ENCODE measurements around the gene SSU72. TPM values are rescaled to one million over a fixed set of nuclear protein-coding genes. Genes with fewer than 3 reads are reported as not detected.
"Not testable (repeated sequence)": the region's sequence is repeated elsewhere in the genome, so short reads cannot be mapped to it uniquely, and the experiment has no call there.

The SSU72 gene
- total RNA-seq, 4 donors from 2014 or later, result 78.7 to 134 (median 112) TPM

DNA sequence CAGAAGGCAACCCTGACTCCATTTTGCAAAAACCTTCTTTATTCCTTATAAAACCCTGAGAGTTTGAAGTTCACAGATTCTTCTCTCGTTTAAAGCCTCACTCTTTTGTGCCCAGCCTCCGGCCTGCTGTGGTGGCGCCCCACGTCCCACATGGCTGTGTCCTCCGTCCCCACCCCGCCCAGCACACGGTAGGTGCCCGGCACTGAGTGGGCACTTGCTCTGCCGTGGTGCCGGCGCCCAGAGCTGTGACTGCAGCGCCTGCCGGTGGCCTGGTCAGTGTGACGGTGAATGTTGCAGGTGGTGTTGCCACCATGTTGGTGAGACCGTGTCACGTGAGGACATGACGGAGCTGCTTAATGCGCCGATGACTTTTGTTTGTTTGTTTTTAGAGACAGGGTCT lies 53.3 kb downstream of the SSU72 start:
- H3K4me3 ChIP-seq, result no peak overlapping the region
- no peaks in the 10 kb centered on the region for H3K27me3 ChIP-seq
- 94% methylated on average over 17 of the region's 19 CpGs for WGBS
- peaks cover 8 to 80% (median 70%) of the 10 kb centered on the region in 4 donors for H3K36me3 ChIP-seq
- H3K4me1 ChIP-seq, result no peaks in the 10 kb centered on the region
- H3K27ac ChIP-seq (replicated peaks in 1 of 4), result no peak overlapping the region
- TF ChIP-seq POLR2A (IDR thresholded peaks at IDR 0.05; ENCODE audit: low read depth), result no peak
- no peak for TF ChIP-seq POLR2AphosphoS5 (IDR thresholded peaks at IDR 0.05)
- TF ChIP-seq, protein P1, sequence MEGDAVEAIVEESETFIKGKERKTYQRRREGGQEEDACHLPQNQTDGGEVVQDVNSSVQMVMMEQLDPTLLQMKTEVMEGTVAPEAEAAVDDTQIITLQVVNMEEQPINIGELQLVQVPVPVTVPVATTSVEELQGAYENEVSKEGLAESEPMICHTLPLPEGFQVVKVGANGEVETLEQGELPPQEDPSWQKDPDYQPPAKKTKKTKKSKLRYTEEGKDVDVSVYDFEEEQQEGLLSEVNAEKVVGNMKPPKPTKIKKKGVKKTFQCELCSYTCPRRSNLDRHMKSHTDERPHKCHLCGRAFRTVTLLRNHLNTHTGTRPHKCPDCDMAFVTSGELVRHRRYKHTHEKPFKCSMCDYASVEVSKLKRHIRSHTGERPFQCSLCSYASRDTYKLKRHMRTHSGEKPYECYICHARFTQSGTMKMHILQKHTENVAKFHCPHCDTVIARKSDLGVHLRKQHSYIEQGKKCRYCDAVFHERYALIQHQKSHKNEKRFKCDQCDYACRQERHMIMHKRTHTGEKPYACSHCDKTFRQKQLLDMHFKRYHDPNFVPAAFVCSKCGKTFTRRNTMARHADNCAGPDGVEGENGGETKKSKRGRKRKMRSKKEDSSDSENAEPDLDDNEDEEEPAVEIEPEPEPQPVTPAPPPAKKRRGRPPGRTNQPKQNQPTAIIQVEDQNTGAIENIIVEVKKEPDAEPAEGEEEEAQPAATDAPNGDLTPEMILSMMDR (IDR thresholded peaks at IDR 0.05), result no peak
- no peak for TF ChIP-seq EP300 (IDR thresholded peaks at IDR 0.05)
- DNase-seq (ENCODE audit: extremely low spot score), result no peak
- intact Hi-C loops (cut with DNase I), result no loop called here
- H3K9me3 ChIP-seq, result no peaks in the 10 kb centered on the region

- H3K27me3 ChIP-seq; H3K9me3 ChIP-seq; intact Hi-C loops (cut with DNase I); H3K27ac ChIP-seq (replicated peaks in 1 of 4); DNase-seq (ENCODE audit: extremely low spot score); H3K4me3 ChIP-seq; H3K4me1 ChIP-seq: not testable (repeated sequence)
- WGBS, result 98% methylated on average over 30 of the region's 51 CpGs
- H3K36me3 ChIP-seq, result peaks cover 8 to 78% (median 66%) of the 10 kb centered on the region in 4 donors
Observed at GRCh38 chr1:1519805-1520505, 54.7 kb downstream of the SSU72 start.

DNA sequence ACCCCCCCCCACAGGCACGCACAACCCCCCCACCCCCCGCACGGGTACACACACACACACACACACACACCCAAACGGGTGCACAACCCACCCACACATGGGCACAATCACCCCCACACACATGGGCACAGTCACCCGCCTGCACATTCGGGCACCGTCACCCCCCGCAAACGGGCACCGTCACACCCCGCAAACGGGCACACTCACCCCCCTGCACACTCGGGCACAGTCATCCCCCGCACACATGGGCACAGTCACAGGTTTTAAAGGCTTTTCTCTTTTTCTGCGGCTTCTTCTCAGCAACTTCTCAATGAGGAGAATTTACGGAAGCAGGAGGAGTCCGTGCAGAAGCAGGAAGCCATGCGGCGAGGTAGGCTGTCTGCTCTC lies 56.0 kb downstream of the SSU72 start:
- H3K27ac ChIP-seq (replicated peaks in 1 of 4); intact Hi-C loops (cut with DNase I); H3K27me3 ChIP-seq; H3K9me3 ChIP-seq; H3K4me3 ChIP-seq; DNase-seq (ENCODE audit: extremely low spot score); H3K4me1 ChIP-seq: not testable (repeated sequence)
- WGBS, result 96% methylated on average over 19 of the region's 19 CpGs
- H3K36me3 ChIP-seq, result peaks cover 8 to 74% (median 62%) of the 10 kb centered on the region in 4 donors

- peaks cover 8 to 69% (median 56%) of the 10 kb centered on the region in 4 donors for H3K36me3 ChIP-seq
- WGBS, result 88% methylated on average over 22 of the region's 28 CpGs
- intact Hi-C loops (cut with DNase I), result no loop called here
Observed at GRCh38 chr1:1517973-1518620, 56.6 kb downstream of the SSU72 start.

DNA sequence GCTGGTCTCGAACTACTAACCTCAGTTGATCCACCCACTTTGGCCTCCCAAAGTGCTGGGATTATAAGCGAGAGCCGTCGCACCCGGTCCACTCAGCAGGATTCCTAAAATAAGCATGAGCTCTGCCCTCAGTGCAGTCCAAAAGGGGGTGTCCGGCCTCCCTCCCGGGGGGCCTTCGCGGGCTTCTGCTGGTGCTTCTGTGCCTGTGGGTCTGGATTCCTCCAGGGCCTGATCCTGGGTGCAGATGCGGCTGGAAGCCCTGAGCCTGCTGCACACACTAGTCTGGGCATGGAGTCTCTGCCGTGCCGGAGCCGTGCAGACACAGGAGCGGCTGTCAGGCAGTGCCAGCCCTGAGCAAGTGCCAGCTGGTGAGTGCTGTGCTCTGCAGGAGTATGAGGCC lies 57.7 kb downstream of the SSU72 start:
- H3K4me3 ChIP-seq; intact Hi-C loops (cut with DNase I); H3K27me3 ChIP-seq; DNase-seq (ENCODE audit: extremely low spot score); H3K9me3 ChIP-seq; H3K27ac ChIP-seq (replicated peaks in 1 of 4): not testable (repeated sequence)
- peaks cover 0 to 12% (median 8%) of the 10 kb centered on the region in 4 donors for H3K4me1 ChIP-seq
- H3K36me3 ChIP-seq, result peaks cover 8 to 57% (median 50%) of the 10 kb centered on the region in 4 donors
- WGBS, result 88% methylated on average over 10 of the region's 14 CpGs

More at GRCh38 chr1:1517973-1518620, 56.6 kb downstream of the SSU72 start:
- no peak for DNase-seq (ENCODE audit: extremely low spot score)
- Histone ChIP-seq H3K4me3 (no peak overlapping the region), H3K9me3 (no peaks in the 10 kb centered on the region), H3K27ac (replicated peaks in 1 of 4) (no peak overlapping the region), H3K4me1 (peaks cover 0 to 7% (median 6%) of the 10 kb centered on the region in 4 donors), H3K27me3 (no peaks in the 10 kb centered on the region)
- TF ChIP-seq POLR2AphosphoS5 (IDR thresholded peaks at IDR 0.05) (no peak), EP300 (IDR thresholded peaks at IDR 0.05) (no peak), POLR2A (IDR thresholded peaks at IDR 0.05; ENCODE audit: low read depth) (no peak)
- TF ChIP-seq, protein P1 (IDR thresholded peaks at IDR 0.05), result no peak

GRCh38 chr1:1514376-1514775 lies 60.3 kb downstream of the SSU72 start:
- peaks cover 6 to 22% (median 19%) of the 10 kb centered on the region in 4 donors for H3K4me1 ChIP-seq
- H3K4me3 ChIP-seq; intact Hi-C loops (cut with DNase I); H3K9me3 ChIP-seq; H3K27ac ChIP-seq (replicated peaks in 1 of 4); DNase-seq (ENCODE audit: extremely low spot score); H3K27me3 ChIP-seq: not testable (repeated sequence)
- peaks cover 0 to 35% (median 29%) of the 10 kb centered on the region in 4 donors for H3K36me3 ChIP-seq
- WGBS, result 88% methylated on average over 8 of the region's 16 CpGs

DNA sequence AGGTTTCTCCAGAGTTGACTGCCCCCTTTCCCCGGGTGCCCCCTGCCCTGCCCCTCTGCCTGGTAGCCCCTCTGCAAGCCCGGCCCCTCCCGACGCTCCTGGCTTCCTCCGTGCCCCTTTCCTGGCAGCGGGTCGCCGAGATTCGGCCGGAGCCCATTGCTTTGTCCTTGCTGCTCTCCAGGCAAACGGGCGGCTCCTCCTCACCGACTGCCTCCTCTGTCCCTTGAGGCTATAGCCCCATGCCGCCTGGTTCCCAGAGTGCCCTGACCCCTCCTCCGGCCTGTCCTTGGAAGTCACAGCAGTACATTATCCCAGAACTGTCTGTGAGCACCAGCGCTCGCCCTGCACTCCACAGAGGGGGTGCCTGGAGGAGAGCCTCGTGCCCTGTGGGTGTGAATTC lies 61.0 kb downstream of the SSU72 start:
- H3K27me3 ChIP-seq; H3K4me3 ChIP-seq; DNase-seq (ENCODE audit: extremely low spot score); H3K9me3 ChIP-seq; intact Hi-C loops (cut with DNase I); H3K27ac ChIP-seq (replicated peaks in 1 of 4): not testable (repeated sequence)
- peaks cover 0 to 32% (median 26%) of the 10 kb centered on the region in 4 donors for H3K36me3 ChIP-seq
- peaks cover 6 to 22% (median 19%) of the 10 kb centered on the region in 4 donors for H3K4me1 ChIP-seq
- WGBS, result 88% methylated on average over 8 of the region's 18 CpGs

- Histone ChIP-seq H3K4me1 (peaks cover 9 to 22% (median 19%) of the 10 kb centered on the region in 4 donors), H3K4me3 (peak overlapping the region; percentile 73 to 88 (median 80)), H3K27ac (replicated peaks in 1 of 4) (peak overlapping the region; percentile 93 to 96 (median 94)), H3K36me3 (peaks cover 0 to 21% (median 15%) of the 10 kb centered on the region in 4 donors)
- H3K9me3 ChIP-seq; DNase-seq (ENCODE audit: extremely low spot score); intact Hi-C loops (cut with DNase I); H3K27me3 ChIP-seq: not testable (repeated sequence)
- no CpG with 5 or more reads among the region's 52 CpGs for WGBS
Observed at GRCh38 chr1:1512425-1512824, 62.2 kb downstream of the SSU72 start.

Data from esophagus muscularis mucosa (tissue), 4 donors.